PC-9 (cell line): ENCODE data around the gene ERVW-1.

Experiments used
- CTCF ChIP-seq: fragments of 200-600 bp; sonication (generic); conservative IDR thresholded peaks from 2 replicates; pipeline ENCODE4 v1.6.1; 2017; ENCODE audit warnings: mixed run types, antibody characterized with exemption, mild to moderate bottlenecking, moderate library complexity
- EZH2 ChIP-seq: fragments of 200-600 bp; sonication (generic); IDR thresholded peaks from 2 replicates; pipeline ENCODE4 v1.8.0; 2017; ENCODE audit warnings: antibody characterized with exemption, low read depth

GRCh38 chr7:92508946-92509345, 31.2 kb upstream of the ERVW-1 start:
- no peak for TF ChIP-seq EZH2
- TF ChIP-seq CTCF = no peak
